GM08714 (cell line): ENCODE data around the gene AUH.

Experiments
- H3K4me3 ChIP-seq: fragments of 200-500 bp; sonication (Bioruptor generic); 2 replicates; pipeline ENCODE4 v1.5.1; 2014; ENCODE audit warnings: mild to moderate bottlenecking, low read length, inconsistent platforms
- ZNF274 ChIP-seq: IDR thresholded peaks from 2 replicates; pipeline ENCODE4 v1.6.1; 2012; ENCODE audit warnings: mild to moderate bottlenecking, low read depth, low read length

AUH gene

GRCh38 chr9:91174772-91175171 lies 186.9 kb downstream of the AUH start:
- H3K4me3 ChIP-seq = no peak overlapping the region
- no peak for TF ChIP-seq ZNF274

DNA sequence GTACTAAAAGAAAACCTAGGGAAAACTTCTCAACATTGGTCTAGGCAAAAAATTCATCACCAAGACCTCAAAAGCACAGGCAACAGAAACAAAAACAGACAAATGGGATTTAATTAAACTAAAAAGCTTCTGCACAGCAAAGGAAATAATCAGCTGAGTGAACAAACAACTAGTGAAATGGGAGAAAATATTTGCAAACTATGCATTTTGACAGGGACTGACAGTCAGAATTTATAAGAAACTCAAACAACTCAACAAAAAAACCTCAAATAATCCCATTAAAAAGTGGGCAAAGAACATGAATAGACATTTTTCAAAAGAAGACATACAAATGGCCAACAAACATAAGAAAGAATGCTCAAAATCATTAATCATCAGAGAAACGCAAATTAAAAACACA lies 189.4 kb downstream of the AUH start:
- no peak overlapping the region for H3K4me3 ChIP-seq
- no peak for TF ChIP-seq ZNF274

- TF ChIP-seq ZNF274 = no peak
- no peak overlapping the region for H3K4me3 ChIP-seq
Observed at GRCh38 chr9:91170951-91171350, 190.8 kb downstream of the AUH start.

DNA sequence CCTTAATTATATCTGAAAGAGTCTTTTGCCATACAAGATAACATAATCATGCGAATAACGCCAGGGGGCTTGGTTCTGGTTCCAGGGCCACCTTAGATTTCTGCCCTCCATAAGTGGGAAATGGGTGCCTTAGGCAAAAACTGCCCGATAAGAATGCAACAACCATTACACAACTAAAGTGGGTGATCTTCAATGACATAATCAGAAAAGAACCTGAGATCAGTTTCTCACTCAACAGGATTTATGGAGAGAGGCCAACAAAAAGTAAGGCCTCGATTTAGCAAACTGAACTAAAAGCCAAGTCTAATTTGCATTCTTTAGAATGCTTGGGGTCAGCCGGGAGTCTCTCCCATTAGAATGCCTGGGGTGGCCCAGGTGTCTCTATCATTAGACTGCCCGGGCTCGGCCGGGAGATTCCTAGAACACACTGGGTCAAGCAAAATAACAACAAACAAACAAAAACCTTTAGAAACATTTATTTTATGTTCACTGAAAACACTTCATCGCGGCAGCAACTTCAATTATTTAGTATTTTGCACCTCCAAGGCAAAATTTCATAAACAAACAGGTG lies 194.8 kb downstream of the AUH start:
- H3K4me3 ChIP-seq = no peak overlapping the region
- no peak for TF ChIP-seq ZNF274

DNA sequence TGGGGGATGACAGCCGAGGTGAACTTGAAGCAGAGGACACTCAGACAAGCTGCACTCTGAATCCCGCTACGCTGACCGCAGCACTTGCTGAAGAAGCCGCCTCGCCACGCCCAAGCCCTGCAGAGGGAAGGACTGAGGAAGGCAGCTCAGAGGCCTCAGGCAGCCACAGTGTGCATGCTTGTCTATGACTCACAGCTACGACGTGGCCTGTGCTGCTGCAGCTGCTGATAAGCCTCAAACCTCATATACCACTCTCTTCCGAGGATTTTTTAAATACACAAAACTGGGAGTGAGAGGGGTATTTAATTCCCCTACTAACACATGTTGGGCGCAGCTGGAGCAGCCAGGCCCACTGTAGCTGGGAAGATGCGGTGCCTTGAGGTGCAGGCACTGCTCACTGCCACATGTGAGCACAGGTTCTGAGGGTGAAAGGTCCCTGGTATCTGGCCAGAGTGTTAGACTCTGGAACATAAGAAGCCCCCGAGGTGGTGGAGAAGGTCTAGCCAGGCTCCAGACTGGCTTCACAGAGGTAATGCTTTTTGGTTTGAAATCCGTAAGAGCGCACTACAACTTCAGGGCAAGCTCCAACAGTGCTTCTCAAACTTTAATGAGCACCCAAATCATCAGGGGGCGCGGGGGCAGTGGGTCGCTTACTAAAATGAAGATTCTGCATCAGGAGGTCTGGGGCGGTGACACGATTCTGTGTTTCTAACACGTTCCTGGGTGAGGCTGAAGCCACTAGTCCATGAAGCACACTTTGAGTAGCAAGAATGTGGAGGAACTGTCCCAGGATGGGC lies 196.8 kb downstream of the AUH start:
- no peak for TF ChIP-seq ZNF274
- H3K4me3 ChIP-seq = no peak overlapping the region
